ENCODE data around the gene STK39.

STK39 gene

DNA sequence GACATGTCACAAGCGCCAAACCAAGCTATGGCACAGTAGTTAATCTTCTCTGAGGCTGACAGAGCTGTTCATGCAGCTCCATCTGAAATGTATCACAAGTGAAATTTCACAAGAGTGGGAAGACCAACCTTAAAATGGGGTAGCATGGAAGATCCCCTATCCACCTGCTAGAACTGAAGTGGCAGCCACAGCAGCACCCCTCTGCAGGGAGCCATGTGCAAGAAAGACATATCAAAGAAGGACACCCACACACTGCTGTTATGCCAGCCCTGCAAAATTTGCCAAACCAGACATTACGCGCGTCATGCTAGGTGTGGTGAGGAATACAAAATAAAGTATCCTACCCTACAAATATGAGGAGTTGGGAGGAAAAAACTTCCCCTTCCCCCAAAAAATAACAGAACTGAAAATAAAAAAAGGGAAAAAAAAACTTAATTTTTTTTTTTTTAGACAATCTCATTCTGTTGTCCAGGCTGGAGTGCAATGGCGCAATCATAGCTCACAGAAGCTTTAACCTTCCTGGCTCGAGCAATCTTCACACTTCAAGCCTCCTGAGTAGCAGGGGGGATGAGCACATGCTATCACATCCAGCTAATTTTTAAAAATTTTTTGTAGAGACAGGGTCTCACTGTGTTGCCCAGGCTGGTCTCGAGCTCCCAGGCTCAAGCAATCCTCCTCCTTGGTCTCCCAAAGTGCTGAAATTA lies 76.2 kb downstream of the STK39 start:
- Histone ChIP-seq H3K27ac (ENCODE audit: low read length) (no peak overlapping the region), H3K9me3 (ENCODE audit: control insufficient read depth in 2 of 2, low read length in 2 of 2) (no peaks in the 10 kb centered on the region), H3K4me3 (ENCODE audit: low read length in 2 of 2) (no peak overlapping the region), H3K9ac (ENCODE audit: low read length in 2 of 2) (no peak overlapping the region), H3K4me1 (ENCODE audit: control insufficient read depth, insufficient read depth, low read length) (no peaks in the 10 kb centered on the region), H3K36me3 (ENCODE audit: control insufficient read depth in 2 of 2, insufficient read depth in 2 of 2, low read length in 2 of 2) (no peaks in the 10 kb centered on the region), H3K27me3 (ENCODE audit: control insufficient read depth in 1 of 2, insufficient read depth in 2 of 2, low read length in 2 of 2) (no peaks in the 10 kb centered on the region)

DNA sequence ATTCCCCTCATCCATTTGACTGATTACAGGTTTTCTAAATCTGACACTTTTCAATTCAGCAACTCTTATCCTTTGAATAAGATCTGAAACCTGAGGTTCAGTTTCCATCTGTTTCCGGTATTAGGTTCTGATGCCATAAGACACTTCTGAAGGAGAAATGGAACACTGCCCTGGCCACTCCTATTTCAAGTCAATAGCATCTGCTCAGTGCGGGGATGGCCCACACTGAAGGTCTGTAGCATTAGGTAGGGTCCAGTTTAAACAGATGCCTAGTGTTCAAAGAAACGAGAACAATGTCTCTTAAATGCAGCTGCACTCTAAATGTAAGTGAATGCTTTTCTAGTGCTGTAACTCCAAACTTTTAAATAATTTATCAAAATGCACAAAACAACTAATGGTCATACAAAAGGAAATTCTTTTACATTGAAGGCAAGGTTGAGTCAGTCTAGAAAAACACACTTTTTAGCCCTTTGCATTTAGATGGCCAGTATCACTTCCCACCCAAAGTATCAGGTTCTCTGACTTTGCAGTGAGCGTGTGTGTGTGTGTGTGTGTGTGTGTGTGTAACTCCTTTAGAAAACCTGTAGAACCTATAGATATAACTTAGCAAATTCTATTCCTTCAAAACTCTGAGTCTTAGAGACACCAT lies 78.2 kb downstream of the STK39 start:
- H3K27ac ChIP-seq (ENCODE audit: low read length) = no peak overlapping the region
- H3K4me1 ChIP-seq (ENCODE audit: control insufficient read depth, insufficient read depth, low read length) = no peaks in the 10 kb centered on the region
- H3K4me3 ChIP-seq (ENCODE audit: low read length in 2 of 2) = no peak overlapping the region
- no peaks in the 10 kb centered on the region for H3K36me3 ChIP-seq (ENCODE audit: control insufficient read depth in 2 of 2, insufficient read depth in 2 of 2, low read length in 2 of 2)
- H3K9ac ChIP-seq (ENCODE audit: low read length in 2 of 2) = no peak overlapping the region
- no peaks in the 10 kb centered on the region for H3K9me3 ChIP-seq (ENCODE audit: control insufficient read depth in 2 of 2, low read length in 2 of 2)
- H3K27me3 ChIP-seq (ENCODE audit: control insufficient read depth in 1 of 2, insufficient read depth in 2 of 2, low read length in 2 of 2) = no peaks in the 10 kb centered on the region

DNA sequence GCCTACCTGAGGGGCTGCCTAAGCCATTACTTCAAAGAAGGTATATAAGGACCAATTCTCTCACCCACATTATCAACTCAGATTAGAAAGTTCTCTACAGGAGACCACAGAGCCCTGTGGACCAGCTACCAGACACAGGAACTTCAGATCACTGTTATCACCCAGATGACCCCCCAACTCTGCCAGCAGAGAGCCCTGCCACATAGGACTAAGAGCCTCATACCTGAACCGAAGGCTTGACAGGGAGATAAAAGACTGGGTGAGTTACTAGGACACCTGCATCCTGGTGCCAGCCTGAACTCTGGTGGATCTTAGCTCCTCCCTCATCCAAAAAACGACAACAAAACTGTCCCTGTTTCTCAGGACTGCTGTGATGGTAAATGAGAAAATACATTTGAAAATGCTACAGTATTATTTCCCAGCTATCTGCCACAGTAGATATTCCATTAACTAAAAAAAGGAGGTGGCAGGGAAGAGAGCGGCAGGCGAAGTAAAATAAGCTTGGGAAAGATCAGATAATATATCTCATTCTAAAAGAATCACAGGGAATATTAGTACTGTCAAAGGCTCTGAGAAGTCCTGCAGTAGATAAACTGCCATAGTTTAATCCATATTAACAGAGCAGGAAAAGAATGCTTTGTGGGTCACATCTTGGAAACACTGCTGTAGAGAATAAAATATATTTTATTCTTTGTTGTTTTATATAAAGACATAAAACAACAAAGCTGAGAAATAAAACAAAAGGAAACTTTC lies 79.7 kb downstream of the STK39 start:
- Histone ChIP-seq H3K9ac (ENCODE audit: low read length in 2 of 2) (no peak overlapping the region), H3K4me1 (ENCODE audit: control insufficient read depth, insufficient read depth, low read length) (no peaks in the 10 kb centered on the region), H3K27ac (ENCODE audit: low read length) (no peak overlapping the region), H3K9me3 (ENCODE audit: control insufficient read depth in 2 of 2, low read length in 2 of 2) (no peaks in the 10 kb centered on the region), H3K4me3 (ENCODE audit: low read length in 2 of 2) (no peak overlapping the region), H3K27me3 (ENCODE audit: control insufficient read depth in 1 of 2, insufficient read depth in 2 of 2, low read length in 2 of 2) (no peaks in the 10 kb centered on the region), H3K36me3 (ENCODE audit: control insufficient read depth in 2 of 2, insufficient read depth in 2 of 2, low read length in 2 of 2) (no peaks in the 10 kb centered on the region)

DNA sequence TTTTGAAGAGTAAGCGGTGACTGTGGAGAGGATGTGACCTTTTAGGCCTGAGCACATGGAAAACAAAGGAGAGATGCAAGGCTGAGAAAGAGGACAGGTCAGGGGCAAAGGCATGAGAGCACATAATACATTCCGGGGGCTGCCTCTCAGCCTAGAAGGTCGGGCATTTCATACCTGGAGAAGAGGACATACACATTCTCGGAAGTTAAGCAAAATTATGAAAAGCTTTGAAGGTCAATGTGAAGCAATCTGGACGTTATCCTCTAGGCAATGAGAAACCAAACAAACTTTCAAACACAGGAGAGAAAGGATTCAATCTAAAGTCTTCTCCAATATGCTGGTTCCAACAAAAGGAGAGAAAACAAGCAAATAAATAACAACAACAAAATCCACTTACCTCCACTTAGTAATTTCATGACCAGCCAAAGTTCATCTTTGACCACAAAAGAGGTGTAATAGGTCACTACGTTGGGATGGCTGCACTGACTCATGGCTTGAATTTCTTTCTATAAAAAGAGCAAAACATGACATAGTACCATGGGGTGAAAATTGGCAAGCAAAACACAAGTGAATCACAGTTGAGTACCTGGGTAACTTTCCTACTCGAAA lies 80.4 kb downstream of the STK39 start:
- H3K9ac ChIP-seq (ENCODE audit: low read length in 2 of 2) = no peak overlapping the region
- H3K27ac ChIP-seq (ENCODE audit: low read length) = no peak overlapping the region
- no peaks in the 10 kb centered on the region for H3K4me1 ChIP-seq (ENCODE audit: control insufficient read depth, insufficient read depth, low read length)
- H3K36me3 ChIP-seq (ENCODE audit: control insufficient read depth in 2 of 2, insufficient read depth in 2 of 2, low read length in 2 of 2) = no peaks in the 10 kb centered on the region
- H3K27me3 ChIP-seq (ENCODE audit: control insufficient read depth in 1 of 2, insufficient read depth in 2 of 2, low read length in 2 of 2) = no peaks in the 10 kb centered on the region
- no peaks in the 10 kb centered on the region for H3K9me3 ChIP-seq (ENCODE audit: control insufficient read depth in 2 of 2, low read length in 2 of 2)
- no peak overlapping the region for H3K4me3 ChIP-seq (ENCODE audit: low read length in 2 of 2)

DNA sequence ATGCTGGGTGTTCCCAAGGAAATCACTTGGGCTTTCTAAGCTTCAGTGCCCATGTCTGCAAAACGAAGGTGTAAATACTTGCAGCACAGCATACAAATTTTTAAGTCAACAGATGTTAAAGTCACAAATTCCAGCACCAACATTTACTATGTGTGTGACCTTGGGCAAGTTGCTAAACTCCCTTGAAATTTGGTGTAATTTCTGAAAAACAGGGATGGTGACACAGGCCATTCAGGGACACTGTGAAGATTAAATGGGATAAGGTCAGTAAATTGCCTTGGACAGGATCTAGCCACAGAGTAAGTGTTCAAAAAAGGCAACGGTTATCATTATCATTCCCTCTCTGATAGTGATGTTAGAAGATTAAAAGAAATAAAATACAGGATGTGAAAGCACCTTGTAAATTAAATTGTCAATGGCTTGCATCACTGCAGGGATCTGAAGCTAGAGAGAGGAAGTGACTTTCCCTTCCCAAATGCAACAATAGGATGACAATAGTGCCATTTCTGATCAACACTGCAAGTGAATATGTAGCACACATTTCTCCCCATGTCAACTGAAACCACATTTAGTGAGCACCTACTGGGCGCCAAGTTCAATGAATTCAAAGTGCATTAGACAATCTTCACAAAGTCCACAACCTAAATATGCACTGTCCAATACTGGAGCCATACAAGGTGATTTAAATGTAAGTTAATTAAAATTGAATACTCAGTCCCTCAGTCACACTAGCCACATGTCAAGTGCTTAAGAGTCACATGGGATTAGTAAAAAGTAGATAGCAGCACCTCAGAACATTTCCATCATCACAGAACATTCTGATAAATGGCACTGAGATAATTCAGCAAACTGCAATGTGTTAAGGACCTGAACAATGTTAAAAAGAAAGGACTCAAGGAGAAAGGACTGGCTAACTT lies 81.2 kb downstream of the STK39 start:
- no peaks in the 10 kb centered on the region for H3K9me3 ChIP-seq (ENCODE audit: control insufficient read depth in 2 of 2, low read length in 2 of 2)
- H3K4me1 ChIP-seq (ENCODE audit: control insufficient read depth, insufficient read depth, low read length) = no peaks in the 10 kb centered on the region
- H3K4me3 ChIP-seq (ENCODE audit: low read length in 2 of 2) = no peak overlapping the region
- H3K27me3 ChIP-seq (ENCODE audit: control insufficient read depth in 1 of 2, insufficient read depth in 2 of 2, low read length in 2 of 2) = no peaks in the 10 kb centered on the region
- H3K36me3 ChIP-seq (ENCODE audit: control insufficient read depth in 2 of 2, insufficient read depth in 2 of 2, low read length in 2 of 2) = no peaks in the 10 kb centered on the region
- H3K9ac ChIP-seq (ENCODE audit: low read length in 2 of 2) = no peak overlapping the region
- H3K27ac ChIP-seq (ENCODE audit: low read length) = no peak overlapping the region

DNA sequence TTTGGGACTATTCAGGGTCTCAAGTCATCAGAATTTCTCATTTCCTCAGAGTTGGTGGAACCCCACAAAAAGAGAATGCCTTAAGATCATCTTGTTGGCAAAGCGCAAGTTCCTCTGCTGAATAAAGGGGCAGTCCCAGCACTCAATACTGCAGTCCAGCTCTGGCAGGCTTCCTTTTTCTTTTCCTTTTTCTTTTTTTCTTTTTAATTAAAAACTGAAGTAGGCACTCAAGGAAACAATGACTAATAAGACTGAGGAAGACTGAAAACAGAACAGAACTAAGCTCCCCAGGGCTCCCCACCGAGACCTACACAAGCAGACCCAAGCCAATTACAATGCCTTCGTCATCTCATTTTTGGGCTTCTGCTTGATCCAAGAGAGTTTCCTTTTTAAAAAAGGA lies 82.0 kb downstream of the STK39 start:
- H3K4me1 ChIP-seq (ENCODE audit: control insufficient read depth, insufficient read depth, low read length) = no peaks in the 10 kb centered on the region
- no peak overlapping the region for H3K27ac ChIP-seq (ENCODE audit: low read length)
- no peaks in the 10 kb centered on the region for H3K36me3 ChIP-seq (ENCODE audit: control insufficient read depth in 2 of 2, insufficient read depth in 2 of 2, low read length in 2 of 2)
- no peak overlapping the region for H3K4me3 ChIP-seq (ENCODE audit: low read length in 2 of 2)
- no peaks in the 10 kb centered on the region for H3K27me3 ChIP-seq (ENCODE audit: control insufficient read depth in 1 of 2, insufficient read depth in 2 of 2, low read length in 2 of 2)
- no peaks in the 10 kb centered on the region for H3K9me3 ChIP-seq (ENCODE audit: control insufficient read depth in 2 of 2, low read length in 2 of 2)
- no peak overlapping the region for H3K9ac ChIP-seq (ENCODE audit: low read length in 2 of 2)

DNA sequence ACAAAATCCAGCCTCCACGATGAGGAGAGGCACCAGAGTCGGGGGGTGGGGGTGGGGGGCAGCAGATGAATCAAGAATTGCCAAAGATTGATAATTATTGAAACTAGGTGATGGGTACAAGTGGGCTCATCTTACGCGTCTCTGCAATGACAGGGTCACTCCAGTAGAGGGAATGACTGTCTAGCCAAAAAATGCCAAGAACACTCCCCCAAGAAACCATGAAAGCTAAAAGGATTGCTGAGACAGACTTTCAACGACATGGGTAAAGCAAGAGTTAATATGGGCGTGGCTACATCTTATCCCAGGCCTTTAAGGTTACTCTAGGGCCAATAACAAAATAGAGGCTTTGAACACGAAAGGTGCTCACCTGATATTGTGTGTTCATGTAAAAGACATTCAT lies 86.5 kb downstream of the STK39 start:
- no peak overlapping the region for H3K9ac ChIP-seq (ENCODE audit: low read length in 2 of 2)
- peaks cover 2 to 4% of the 10 kb centered on the region in 2 donors for H3K36me3 ChIP-seq (ENCODE audit: control insufficient read depth in 2 of 2, insufficient read depth in 2 of 2, low read length in 2 of 2)
- no peak overlapping the region for H3K4me3 ChIP-seq (ENCODE audit: low read length in 2 of 2)
- no peak overlapping the region for H3K27ac ChIP-seq (ENCODE audit: low read length)
- no peaks in the 10 kb centered on the region for H3K9me3 ChIP-seq (ENCODE audit: control insufficient read depth in 2 of 2, low read length in 2 of 2)
- H3K4me1 ChIP-seq (ENCODE audit: control insufficient read depth, insufficient read depth, low read length) = no peaks in the 10 kb centered on the region
- H3K27me3 ChIP-seq (ENCODE audit: control insufficient read depth in 1 of 2, insufficient read depth in 2 of 2, low read length in 2 of 2) = no peaks in the 10 kb centered on the region

DNA sequence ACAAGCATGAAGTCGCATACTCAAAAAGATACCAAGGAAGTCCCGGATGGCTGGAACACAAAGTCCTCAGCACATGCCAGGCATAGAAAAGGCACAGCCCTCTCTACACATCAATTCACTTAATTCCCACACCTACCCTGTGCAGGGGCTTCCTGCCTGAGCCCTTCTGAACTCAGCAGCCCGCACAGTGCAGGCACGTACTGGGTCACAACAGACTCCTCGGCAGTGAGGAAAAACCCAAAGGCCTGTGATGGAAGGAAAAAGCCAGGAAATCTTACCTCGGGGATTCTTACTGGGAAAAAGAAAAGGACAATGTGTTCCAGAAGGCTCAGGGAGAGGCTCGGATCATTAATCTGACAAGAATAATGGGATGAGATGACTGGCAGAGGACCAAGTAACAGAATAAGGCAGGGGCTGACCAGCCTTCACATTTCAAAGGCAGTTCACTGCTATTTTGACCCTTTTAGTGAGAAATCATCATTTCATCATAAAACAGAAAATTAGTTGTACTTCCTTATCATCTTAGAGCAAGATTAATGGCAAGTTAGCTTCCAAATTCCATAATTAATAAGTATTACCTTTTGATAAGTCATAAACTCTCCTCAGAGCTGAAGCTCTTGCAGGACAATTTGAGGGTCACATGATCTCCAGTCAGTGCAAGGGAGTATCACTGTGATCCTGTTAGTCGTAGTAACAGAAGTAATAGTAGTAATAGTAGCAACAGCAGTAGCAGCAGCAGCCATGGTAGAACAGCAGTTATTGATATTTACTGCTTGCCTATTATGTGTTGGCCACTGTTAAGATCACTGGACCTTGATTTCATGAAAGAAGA lies 87.4 kb downstream of the STK39 start:
- Histone ChIP-seq H3K4me1 (ENCODE audit: control insufficient read depth, insufficient read depth, low read length) (no peaks in the 10 kb centered on the region), H3K9me3 (ENCODE audit: control insufficient read depth in 2 of 2, low read length in 2 of 2) (no peaks in the 10 kb centered on the region), H3K36me3 (ENCODE audit: control insufficient read depth in 2 of 2, insufficient read depth in 2 of 2, low read length in 2 of 2) (peaks cover 2 to 6% of the 10 kb centered on the region in 2 donors), H3K27me3 (ENCODE audit: control insufficient read depth in 1 of 2, insufficient read depth in 2 of 2, low read length in 2 of 2) (no peaks in the 10 kb centered on the region), H3K9ac (ENCODE audit: low read length in 2 of 2) (no peak overlapping the region), H3K4me3 (ENCODE audit: low read length in 2 of 2) (no peak overlapping the region), H3K27ac (ENCODE audit: low read length) (no peak overlapping the region)

DNA sequence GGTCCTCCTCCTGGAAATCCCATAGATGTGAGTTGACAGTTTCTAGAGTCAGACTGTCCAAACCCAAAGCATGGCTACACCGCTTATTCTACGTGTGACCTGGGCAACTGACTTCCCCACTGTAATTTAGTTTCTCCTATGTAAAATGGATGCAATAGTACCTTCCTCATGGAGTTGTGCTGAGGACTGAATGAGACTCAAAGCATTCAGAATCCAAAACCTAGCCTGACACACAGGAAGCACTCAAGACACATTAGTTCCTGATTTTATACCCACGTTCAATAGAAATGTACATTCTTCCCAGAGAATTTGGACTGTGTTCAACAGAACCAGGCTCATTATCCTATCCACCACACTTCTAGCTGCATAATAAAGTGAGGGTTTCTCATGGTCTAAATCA lies 88.8 kb downstream of the STK39 start:
- Histone ChIP-seq H3K4me1 (ENCODE audit: control insufficient read depth, insufficient read depth, low read length) (no peaks in the 10 kb centered on the region), H3K9ac (ENCODE audit: low read length in 2 of 2) (no peak overlapping the region), H3K9me3 (ENCODE audit: control insufficient read depth in 2 of 2, low read length in 2 of 2) (no peaks in the 10 kb centered on the region), H3K36me3 (ENCODE audit: control insufficient read depth in 2 of 2, insufficient read depth in 2 of 2, low read length in 2 of 2) (peaks cover 2 to 10% of the 10 kb centered on the region in 2 donors), H3K27ac (ENCODE audit: low read length) (no peak overlapping the region), H3K27me3 (ENCODE audit: control insufficient read depth in 1 of 2, insufficient read depth in 2 of 2, low read length in 2 of 2) (no peaks in the 10 kb centered on the region), H3K4me3 (ENCODE audit: low read length in 2 of 2) (no peak overlapping the region)
